Stomach (tissue), 9 donors: ENCODE data around the gene CUEDC1. TPM values are rescaled to one million over a fixed set of nuclear protein-coding genes. Genes with fewer than 3 reads are reported as not detected.
A peak's percentile ranks its signal among the peaks of the same experiment; 100 is the strongest.

Source experiments
- DNase-seq, 2 donors: peaks; one replicate each; pipeline versions ENCODE4 v3.0.0 to v3.0.0-alpha.2; 2013 to 2019
- H3K27ac ChIP-seq, 5 donors: fragments of 200-600 bp in 4 of 5; sonication (generic) in 4 of 5; one replicate each; pipeline ENCODE4 v1.5.1; 2013 to 2019; ENCODE audit warnings: mild to moderate bottlenecking in 1 of 5, moderate library complexity in 1 of 5
- H3K27me3 ChIP-seq, 3 donors: fragments of 200-600 bp; sonication (generic); one replicate each; pipeline ENCODE4 v1.5.1; 2017 to 2019; ENCODE audit warnings: mixed run types in 1 of 3
- H3K36me3 ChIP-seq, 4 donors: fragments of 200-600 bp; sonication (generic); 1 replicate in 3 of 4; 2 replicates in 1 of 4; pipeline ENCODE4 v1.5.1; 2016 to 2019
- H3K4me1 ChIP-seq, 4 donors: fragments of 200-600 bp; sonication (generic); one replicate each; pipeline ENCODE4 v1.5.1; 2016 to 2019
- H3K4me3 ChIP-seq, 4 donors: fragments of 200-600 bp; sonication (generic) in 3 of 4; one replicate each; pipeline ENCODE4 v1.5.1; 2016 to 2019; ENCODE audit warnings: mild to moderate bottlenecking in 1 of 4
- H3K9me3 ChIP-seq, 4 donors: fragments of 200-600 bp; sonication (generic); one replicate each; pipeline ENCODE4 v1.5.1; 2016 to 2019
- EP300 ChIP-seq: sonication (generic); formaldehyde crosslinking; IDR thresholded peaks from one replicate; pipeline ENCODE4 v1.6.1; 2017; ENCODE audit warnings: antibody characterized with exemption
- POLR2A ChIP-seq, 4 donors: fragments of 450-650 bp; IDR thresholded peaks; one replicate each; pipeline ENCODE4 v1.6.1; 2016; ENCODE audit warnings: antibody characterized with exemption in 4 of 4, control low read depth in 2 of 4, mild to moderate bottlenecking in 1 of 4, moderate library complexity in 1 of 4
- POLR2AphosphoS5 ChIP-seq, 3 donors: sonication (generic); formaldehyde crosslinking; IDR thresholded peaks; one replicate each; pipeline ENCODE4 v1.6.1; 2016; ENCODE audit warnings: antibody characterized with exemption in 3 of 3
- WGBS, 5 donors: extraction: QIAGEN DNeasy Blood & Tissue Kit in 3 of 5; methylation state at CpG; one replicate each; pipeline versions ENCODE4 v1.1.5 to v1.1.7; 2013 to 2018; 5-methylcytosine and 5-hydroxymethylcytosine counted together
- intact Hi-C: fragments of 100-400 bp; cut with DNase I; formaldehyde crosslinking; loops from one replicate; pipeline ENCODE4 v1.15.1; 2023; ENCODE audit warnings: low total_unique reads
- polyA plus RNA-seq, 3 donors: library from polyadenylated mRNA; stranded (reverse); fragments of 200-250 nt; gene quantifications; one replicate each; pipeline ENCODE4 v1.2.3, GENCODE V29; 2013
- total RNA-seq, 5 donors: library from RNA; depleted of rRNA; stranded (reverse); fragments of >200 nt; gene quantifications; one replicate each; pipeline versions ENCODE4 v1.1.0 to v1.2.3, GENCODE V29; 2014 to 2016
- TF ChIP-seq, protein P1 (sequence below), 7 experiments: fragments of 450-650 bp in 4 of 7; fragments of 200-600 bp in 3 of 7; sonication (generic) in 3 of 7; IDR thresholded peaks; one replicate each; pipeline ENCODE4 v1.5.1; 2016 to 2019; ENCODE audit warnings: antibody characterized with exemption in 7 of 7, control low read depth in 2 of 7, mild to moderate bottlenecking in 1 of 7
- donor health status: healthy with polysubstance abuse.
- donor health status: Bipolar disorder and iron deficiency.
- donor health status: healthy.

CUEDC1 gene
- total and polyA plus RNA-seq, 8 donors = 10.5 to 111 (median 21.7) TPM

DNA sequence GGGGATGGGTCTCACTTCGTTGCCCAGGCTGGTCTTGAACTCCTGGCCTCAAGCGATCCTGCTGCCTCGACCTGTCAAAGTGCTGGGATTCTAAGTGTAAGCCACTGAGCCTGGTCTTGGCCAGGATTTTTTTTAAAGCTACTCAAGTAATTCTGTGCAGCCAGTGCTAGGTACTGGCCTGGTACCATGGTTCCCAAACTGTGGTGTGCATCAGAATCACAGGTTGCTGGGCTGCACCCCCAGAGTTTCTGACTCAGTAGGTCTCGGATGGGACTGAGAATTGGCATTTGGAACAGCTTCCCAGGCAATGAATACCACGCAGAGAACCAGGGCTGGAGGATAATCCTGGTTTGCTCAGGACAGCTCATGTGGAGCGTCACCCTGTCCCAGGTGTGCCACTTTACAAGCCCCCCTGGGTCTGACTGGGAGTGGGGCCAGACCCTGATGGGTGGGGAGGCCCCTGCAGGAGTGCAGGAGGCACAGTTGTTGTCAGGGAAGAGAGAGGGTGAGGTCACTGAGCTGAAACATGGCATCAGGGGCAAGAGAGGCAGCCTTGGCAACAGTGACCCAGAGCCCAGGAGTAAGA lies 94.7 kb downstream of the CUEDC1 start:
- no peak for TF ChIP-seq POLR2A (IDR thresholded peaks at IDR 0.05)
- TF ChIP-seq, protein P1, sequence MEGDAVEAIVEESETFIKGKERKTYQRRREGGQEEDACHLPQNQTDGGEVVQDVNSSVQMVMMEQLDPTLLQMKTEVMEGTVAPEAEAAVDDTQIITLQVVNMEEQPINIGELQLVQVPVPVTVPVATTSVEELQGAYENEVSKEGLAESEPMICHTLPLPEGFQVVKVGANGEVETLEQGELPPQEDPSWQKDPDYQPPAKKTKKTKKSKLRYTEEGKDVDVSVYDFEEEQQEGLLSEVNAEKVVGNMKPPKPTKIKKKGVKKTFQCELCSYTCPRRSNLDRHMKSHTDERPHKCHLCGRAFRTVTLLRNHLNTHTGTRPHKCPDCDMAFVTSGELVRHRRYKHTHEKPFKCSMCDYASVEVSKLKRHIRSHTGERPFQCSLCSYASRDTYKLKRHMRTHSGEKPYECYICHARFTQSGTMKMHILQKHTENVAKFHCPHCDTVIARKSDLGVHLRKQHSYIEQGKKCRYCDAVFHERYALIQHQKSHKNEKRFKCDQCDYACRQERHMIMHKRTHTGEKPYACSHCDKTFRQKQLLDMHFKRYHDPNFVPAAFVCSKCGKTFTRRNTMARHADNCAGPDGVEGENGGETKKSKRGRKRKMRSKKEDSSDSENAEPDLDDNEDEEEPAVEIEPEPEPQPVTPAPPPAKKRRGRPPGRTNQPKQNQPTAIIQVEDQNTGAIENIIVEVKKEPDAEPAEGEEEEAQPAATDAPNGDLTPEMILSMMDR (IDR thresholded peaks at IDR 0.05) = no peak
- TF ChIP-seq EP300 = no peak
- TF ChIP-seq POLR2AphosphoS5 (IDR thresholded peaks at IDR 0.05) = no peak
- peak overlapping the region in 2 of 4 donors; percentile 46 to 54 for H3K4me3 ChIP-seq
- intact Hi-C loops = loop anchor here (10.0 kb wide), 1 partner anchor 224 kb away; the partner anchor contains the start of gene DYNLL2
- WGBS, 5 donors = 57 to 74% (median 69%) methylated on average over 4 to 6 of the region's 6 CpGs
- no peaks in the 10 kb centered on the region for H3K9me3 ChIP-seq
- peak overlapping the region; percentile 82 to 93 (median 86) for H3K27ac ChIP-seq
- peaks cover 35 to 67% (median 54%) of the 10 kb centered on the region in 4 donors for H3K4me1 ChIP-seq
- peaks cover 0 to 13% (median 10%) of the 10 kb centered on the region in 4 donors for H3K36me3 ChIP-seq
- H3K27me3 ChIP-seq = no peaks in the 10 kb centered on the region
- DNase-seq = no peak

DNA sequence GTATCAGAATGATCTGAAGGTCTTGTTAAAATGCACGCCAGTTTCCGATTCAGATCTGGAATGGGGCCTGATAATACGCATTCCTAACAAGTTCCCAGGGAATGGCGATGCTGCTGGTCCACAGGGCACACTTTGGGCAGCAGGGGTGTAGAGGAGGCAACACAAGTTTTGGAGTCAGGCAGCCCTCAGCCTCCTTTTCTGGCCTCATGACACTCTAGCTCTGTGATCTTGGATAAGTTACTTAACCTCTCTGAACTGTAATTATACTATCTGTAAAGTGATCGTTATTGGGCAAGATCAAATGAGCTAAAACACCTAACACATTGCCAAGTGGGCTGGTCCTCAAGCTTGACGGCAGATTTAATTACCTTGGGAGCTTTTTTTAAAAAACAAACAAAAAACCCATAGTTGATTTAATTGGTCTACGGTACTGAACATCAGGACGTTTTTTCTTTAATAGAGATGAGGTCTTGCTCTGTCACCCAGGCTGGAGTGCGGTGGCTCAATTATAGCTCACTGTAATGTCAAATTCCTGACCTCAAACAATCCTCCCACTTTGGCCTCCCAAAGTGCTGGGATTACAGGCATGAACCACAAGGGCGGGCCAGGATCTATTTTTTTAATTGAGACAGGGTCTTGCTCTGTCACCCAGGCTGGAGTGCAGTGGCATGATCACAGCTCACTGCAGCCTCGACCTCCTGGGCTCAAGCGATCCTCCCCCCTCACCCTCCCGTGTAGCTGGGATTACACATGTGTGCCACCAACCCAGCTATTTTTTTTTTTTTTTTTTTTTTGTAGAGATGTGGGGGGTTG lies 95.4 kb downstream of the CUEDC1 start:
- Histone ChIP-seq H3K36me3 (peaks cover 0 to 6% (median 6%) of the 10 kb centered on the region in 4 donors), H3K27me3 (no peaks in the 10 kb centered on the region), H3K9me3 (no peaks in the 10 kb centered on the region), H3K4me3 (no peak overlapping the region), H3K27ac (peak overlapping the region in 4 of 5 donors; percentile 85 to 93 (median 88)), H3K4me1 (peaks cover 40 to 74% (median 61%) of the 10 kb centered on the region in 4 donors)
- 35 to 55% (median 47%) methylated on average over 13 of the region's 13 CpGs for WGBS, 5 donors
- intact Hi-C loops = loop anchor here (5.0 to 10.0 kb wide), 3 partner anchors 137 to 255 kb away; partner anchors contain the start of gene DYNLL2
- DNase-seq = no peak
- TF ChIP-seq POLR2A (IDR thresholded peaks at IDR 0.05) = no peak
- TF ChIP-seq, protein P1 (IDR thresholded peaks at IDR 0.05) = no peak
- no peak for TF ChIP-seq EP300
- TF ChIP-seq POLR2AphosphoS5 (IDR thresholded peaks at IDR 0.05) = no peak

DNA sequence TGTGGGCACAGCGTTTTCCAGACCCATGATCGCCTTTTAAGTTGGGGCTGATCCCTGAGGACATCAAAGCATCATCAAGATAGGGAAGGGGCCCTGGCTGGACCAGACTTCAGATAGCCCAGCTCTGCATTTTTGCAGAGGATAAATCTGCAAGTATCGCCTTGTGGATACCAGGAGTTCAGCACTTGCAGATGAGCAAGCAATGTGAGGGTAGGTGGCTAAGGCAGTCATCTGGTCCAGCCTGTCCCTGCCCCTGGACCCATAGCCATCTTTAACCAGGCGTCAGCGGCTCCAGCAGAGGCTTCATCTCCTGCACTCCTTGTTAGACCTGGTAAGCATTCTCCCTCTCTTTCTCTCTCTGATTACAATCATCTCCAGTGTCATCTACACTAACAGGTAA lies 96.4 kb downstream of the CUEDC1 start:
- no peak overlapping the region for H3K4me3 ChIP-seq
- intact Hi-C loops = loop anchor here (5.0 to 10.0 kb wide), 2 partner anchors 138 to 256 kb away; no protein-coding TSS in a partner anchor
- DNase-seq = no peak
- TF ChIP-seq, protein P1 (IDR thresholded peaks at IDR 0.05) = no peak
- peak overlapping the region in 1 of 5 donors; percentile 91 for H3K27ac ChIP-seq
- H3K27me3 ChIP-seq = no peaks in the 10 kb centered on the region
- H3K36me3 ChIP-seq = no peaks in the 10 kb centered on the region
- WGBS, 5 donors = 80 to 88% (median 82%) methylated on average over 5 of the region's 5 CpGs
- H3K9me3 ChIP-seq = no peaks in the 10 kb centered on the region
- peaks cover 44 to 83% (median 70%) of the 10 kb centered on the region in 4 donors for H3K4me1 ChIP-seq

DNA sequence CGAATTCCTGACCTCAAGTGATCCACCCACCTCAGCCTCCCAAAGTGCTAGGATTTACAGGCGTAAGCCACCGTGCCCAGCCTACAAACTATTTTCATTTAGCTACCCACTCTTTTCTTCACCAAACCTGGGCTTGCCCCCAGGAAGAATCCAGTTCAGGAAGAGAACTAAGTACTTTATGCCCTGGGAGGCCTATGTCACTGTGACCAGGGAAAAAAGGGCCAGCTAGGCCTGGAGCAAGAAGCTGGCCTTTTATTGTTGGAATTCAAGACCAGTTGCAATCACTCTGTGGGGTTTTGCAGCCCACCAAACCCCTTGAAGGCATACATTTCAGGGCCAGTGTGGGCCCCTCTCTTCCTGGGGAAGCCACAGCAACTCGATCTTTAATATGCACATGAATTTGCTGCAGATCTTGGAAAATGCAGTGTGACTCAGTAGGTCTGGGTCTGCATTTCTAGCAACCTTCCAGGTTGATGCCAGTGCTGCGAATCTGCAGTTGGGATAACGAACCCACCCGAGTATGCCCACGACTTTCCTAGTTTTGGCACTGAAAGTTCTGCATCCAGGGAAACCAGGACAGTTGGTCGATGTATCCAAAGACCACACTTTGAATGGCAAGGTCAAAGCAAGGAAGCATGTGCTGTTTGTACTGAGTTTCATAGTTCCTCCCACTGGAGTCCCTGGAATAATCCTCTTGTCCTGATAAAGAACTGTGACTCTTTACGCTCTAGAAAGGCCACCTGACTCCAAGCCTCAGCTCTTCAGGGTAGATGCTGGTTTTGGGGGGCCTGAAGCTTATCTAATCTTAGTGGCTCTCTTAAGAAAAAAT lies 98.2 kb downstream of the CUEDC1 start:
- 80 to 87% (median 86%) methylated on average over 10 of the region's 10 CpGs for WGBS, 5 donors
- TF ChIP-seq, protein P1 (IDR thresholded peaks at IDR 0.05) = no peak
- TF ChIP-seq POLR2AphosphoS5 (IDR thresholded peaks at IDR 0.05) (no peak), EP300 (no peak), POLR2A (IDR thresholded peaks at IDR 0.05) (no peak)
- no peak overlapping the region for H3K4me3 ChIP-seq
- intact Hi-C loops = loop anchor here (5.0 to 10.0 kb wide), 2 partner anchors 140 to 258 kb away; no protein-coding TSS in a partner anchor
- no peak overlapping the region for H3K27ac ChIP-seq
- no peak for DNase-seq
- no peaks in the 10 kb centered on the region for H3K27me3 ChIP-seq
- H3K4me1 ChIP-seq = peaks cover 54 to 88% (median 78%) of the 10 kb centered on the region in 4 donors
- no peaks in the 10 kb centered on the region for H3K36me3 ChIP-seq
- no peaks in the 10 kb centered on the region for H3K9me3 ChIP-seq
